ENCODE data around the gene FAM186B.

GRCh38 chr12:49564686-49565405 is 40.6 kb downstream of the FAM186B start:
- TF ChIP-seq POLR2AphosphoS5 (IDR thresholded peaks at IDR 0.05) (no peak), CTCF (IDR thresholded peaks at IDR 0.05 in 8 of 11, conservative IDR thresholded peaks at IDR 0.05 in 3 of 11) (no peak)
